ENCODE results near the gene GULP1. TPM values are rescaled to one million over a fixed set of nuclear protein-coding genes. Genes with fewer than 3 reads are reported as not detected.
"Not testable (repeated sequence)": the region's sequence is repeated elsewhere in the genome, so short reads cannot be mapped to it uniquely, and the experiment has no call there.

The GULP1 gene
- polyA plus RNA-seq, 4 donors, result 51.7 to 77.3 (median 64.6) TPM

- peak in 2 of 4 donors; percentile 60 to 73 for DNase-seq (ENCODE audit: low read depth in 4 of 4, low spot score in 3 of 4)
Observed at GRCh38 chr2:188292348-188293239, 920 bp downstream of the GULP1 start.

- peak in 3 of 4 donors; percentile 56 to 63 (median 60) for DNase-seq (ENCODE audit: low read depth in 4 of 4, low spot score in 3 of 4)
Observed at GRCh38 chr2:188293601-188294351, 2.1 kb downstream of the GULP1 start.

- no peak for DNase-seq (ENCODE audit: low read depth in 4 of 4, low spot score in 3 of 4)
Observed at GRCh38 chr2:188294352-188294926, 2.8 kb downstream of the GULP1 start.

DNA sequence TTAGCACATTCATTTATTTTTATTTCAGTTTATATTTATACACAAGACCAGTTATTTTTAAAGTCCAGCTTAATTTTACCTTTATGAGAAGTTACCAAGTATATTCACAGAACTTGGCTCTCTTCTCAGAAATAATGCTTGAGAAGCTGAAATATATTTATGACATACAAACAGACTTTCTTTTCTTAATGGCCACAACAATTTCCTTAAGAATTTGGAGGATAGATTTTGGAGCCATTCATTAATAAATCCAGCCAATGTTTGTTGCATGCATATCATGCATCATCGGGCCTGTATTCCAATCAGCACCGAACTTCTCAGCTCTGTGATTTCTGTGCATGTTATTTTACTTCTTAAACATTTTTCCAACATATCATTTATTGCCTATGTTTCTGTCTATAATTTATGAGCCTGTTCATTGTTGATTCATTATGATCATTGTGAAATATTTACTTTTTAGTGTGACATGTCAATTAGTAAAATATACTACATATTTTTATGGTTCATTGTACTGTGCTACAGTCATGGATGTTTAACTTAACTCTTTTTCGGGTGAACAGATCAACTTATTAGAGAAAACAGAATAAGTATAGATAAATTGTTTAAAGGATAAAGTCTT, 3.5 kb downstream of the GULP1 start:
- no peak for DNase-seq (ENCODE audit: low read depth in 4 of 4, low spot score in 3 of 4)

GRCh38 chr2:188297978-188298377, 6.3 kb downstream of the GULP1 start:
- DNase-seq (ENCODE audit: low read depth in 4 of 4, low spot score in 3 of 4), result no peak

DNA sequence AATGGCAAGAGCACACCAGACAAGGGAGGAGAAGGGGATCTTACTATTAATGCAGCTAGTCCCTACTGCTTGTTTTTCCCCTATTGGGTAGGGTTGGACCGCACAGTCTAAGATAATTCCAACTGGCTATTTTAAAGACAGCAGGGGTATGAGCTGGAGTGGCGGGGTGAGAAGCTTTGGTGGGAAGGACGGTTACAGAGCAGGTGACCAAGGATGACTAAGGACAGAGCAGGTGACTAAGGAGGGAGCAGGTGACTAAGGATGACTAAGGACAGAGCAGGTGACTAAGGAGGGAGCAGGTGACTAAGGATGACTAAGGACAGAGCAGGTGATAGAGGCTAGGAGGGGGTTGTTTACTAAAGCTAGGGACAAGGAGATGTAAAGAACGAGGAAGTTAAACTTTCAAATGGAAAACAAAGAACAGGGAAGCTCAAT, 7.3 kb downstream of the GULP1 start:
- not testable (repeated sequence) for DNase-seq (ENCODE audit: low read depth in 4 of 4, low spot score in 3 of 4)

DNA sequence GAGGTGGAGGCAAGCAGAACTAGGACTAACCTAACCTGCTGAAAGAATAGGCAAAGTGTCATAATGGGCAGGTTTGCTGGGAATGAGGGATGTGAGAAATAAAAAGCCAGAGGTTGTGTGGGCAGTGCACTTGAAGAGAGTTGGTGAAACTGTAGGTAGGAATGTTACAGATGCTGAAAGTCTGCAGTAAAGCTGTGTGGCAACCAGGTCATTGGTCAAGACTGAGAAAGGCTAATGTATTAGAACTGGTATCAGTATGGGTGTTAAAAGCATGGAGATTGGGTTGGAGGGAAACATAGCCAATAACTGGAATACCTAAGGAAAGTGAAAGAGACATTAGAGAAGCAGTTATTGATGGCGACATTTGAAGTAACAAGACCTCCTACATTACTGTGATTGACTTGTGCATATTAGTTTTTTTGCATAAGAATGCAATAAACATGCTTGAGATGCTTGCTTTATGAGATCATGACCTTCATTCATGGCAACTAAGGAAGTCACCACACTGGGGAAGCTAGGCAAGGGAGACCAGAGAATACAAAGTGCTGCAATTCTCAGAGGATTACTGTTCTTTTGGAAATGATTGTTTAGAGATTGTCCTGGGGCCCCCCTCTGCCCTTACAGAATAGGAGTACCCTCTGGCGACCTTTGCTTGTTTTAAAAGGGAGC, 11.8 kb downstream of the GULP1 start:
- no peak for DNase-seq (ENCODE audit: low read depth in 4 of 4, low spot score in 3 of 4)

DNA sequence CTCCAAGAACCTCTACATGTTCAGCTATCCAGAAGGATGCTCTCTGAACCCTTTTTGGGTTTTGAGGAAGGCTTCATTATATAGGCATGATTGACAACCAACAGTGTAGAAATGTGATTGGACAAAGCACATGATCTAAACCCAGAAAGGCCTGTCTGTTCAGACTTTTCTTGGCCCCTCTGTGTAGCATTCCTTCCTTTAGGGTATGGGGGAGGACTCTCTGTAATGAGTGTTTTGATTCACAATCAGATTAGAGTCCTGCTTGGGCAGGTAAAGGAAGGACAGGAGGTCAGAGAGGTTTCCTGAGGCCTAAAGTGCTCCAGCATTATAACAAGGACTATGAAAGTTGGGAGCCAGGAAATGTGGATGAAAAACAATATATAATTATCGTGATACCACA, 13.6 kb downstream of the GULP1 start:
- DNase-seq (ENCODE audit: low read depth in 4 of 4, low spot score in 3 of 4), result no peak

- DNase-seq (ENCODE audit: low read depth in 4 of 4, low spot score in 3 of 4), result no peak
Observed at GRCh38 chr2:188306271-188306670, 14.6 kb downstream of the GULP1 start.

DNA sequence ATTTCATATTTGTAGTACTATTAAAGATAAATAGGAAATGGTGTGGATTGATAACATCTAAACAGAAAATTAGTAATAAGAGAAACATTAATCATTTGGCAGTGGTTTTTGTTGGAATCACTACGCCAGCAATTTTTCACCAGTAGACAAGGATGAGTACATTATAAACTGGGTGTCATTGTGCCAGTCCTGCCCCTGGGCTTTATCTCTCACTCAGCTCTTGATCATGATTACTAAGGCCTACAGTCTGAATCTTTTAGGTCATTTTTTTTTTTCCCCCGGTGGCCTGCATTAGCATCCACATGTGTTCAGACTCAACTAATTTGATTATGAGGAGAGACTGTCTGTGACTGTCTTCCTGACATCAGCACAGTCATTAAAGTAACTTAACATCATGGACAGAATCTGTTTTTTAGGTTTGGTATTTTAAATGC, 16.2 kb downstream of the GULP1 start:
- DNase-seq (ENCODE audit: low read depth in 4 of 4, low spot score in 3 of 4), result no peak

- DNase-seq (ENCODE audit: low read depth in 4 of 4, low spot score in 3 of 4), result no peak
Observed at GRCh38 chr2:188308483-188308882, 16.8 kb downstream of the GULP1 start.

- no peak for DNase-seq (ENCODE audit: low read depth in 4 of 4, low spot score in 3 of 4)
Observed at GRCh38 chr2:188309364-188309763, 17.7 kb downstream of the GULP1 start.

GRCh38 chr2:188314314-188315054, 22.8 kb downstream of the GULP1 start:
- DNase-seq (ENCODE audit: low read depth in 4 of 4, low spot score in 3 of 4), result no peak

DNA sequence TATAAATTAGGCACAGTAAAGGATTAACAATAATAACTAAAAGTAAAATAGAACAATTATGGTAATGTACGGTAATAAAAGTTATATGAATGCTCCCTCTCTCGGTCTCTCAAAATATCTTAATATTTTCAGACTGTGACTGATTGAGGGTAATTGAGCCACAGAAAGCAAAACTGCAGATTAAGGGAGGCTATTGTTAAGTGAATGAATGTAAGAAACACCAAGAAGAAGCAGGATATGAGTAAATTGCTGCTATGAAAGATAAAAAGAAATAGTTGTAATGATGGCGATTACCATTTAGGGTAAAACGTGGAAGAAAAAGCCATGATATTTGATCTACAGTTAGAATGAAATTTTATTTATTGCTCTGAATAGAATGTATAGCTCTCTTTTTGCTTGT, 24.1 kb downstream of the GULP1 start:
- no peak for DNase-seq (ENCODE audit: low read depth in 4 of 4, low spot score in 3 of 4)

- no peak for DNase-seq (ENCODE audit: low read depth in 4 of 4, low spot score in 3 of 4)
Observed at GRCh38 chr2:188316342-188316741, 24.7 kb downstream of the GULP1 start.

GRCh38 chr2:188316791-188317423, 25.2 kb downstream of the GULP1 start:
- no peak for DNase-seq (ENCODE audit: low read depth in 4 of 4, low spot score in 3 of 4)

DNA sequence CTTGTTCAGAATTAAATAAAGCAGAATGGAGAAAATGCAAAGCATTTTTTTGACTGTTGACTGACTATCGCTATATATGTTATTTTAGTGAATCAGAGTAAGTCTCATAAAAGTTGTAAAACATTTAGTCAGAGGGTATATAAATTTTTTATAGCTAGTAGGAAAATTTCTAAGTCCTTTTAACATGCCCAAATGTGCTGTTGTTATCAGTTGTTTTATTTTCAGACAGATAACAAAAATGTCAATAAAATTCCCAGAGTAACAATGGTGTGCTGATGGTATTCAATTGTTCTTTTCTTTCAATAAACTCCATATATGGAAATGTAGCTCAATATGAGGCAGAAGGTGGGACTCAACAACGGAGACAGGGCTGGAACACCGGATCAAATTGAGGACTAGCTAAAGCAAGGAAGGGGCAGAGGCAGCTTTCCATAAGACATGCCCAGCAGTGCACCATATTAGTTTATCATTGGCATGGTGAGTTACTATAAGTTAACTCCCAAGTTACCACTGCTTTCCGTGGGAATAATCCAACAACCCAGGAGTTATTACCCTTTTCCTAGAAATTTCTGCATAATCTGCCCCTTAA, 26.6 kb downstream of the GULP1 start:
- DNase-seq (ENCODE audit: low read depth in 4 of 4, low spot score in 3 of 4), result no peak

DNA sequence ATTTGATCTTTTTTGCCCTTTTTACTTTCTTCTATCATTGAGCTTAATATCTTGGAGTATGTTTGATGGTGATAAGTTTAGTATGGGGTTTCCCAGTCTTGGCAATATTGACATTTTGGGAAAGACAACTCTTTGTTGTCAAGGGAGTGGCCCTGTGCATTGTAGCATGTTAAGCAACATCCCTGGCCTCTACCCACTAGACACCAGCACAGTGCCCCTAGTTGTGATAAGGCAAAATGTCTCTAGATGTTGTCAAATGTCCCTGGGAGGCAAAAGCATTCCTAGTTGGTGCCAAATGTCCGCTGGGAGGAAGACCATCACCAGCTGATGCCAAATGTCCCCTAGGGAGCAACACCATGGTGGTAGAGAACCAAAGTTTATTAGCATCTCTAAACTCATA, 28.2 kb downstream of the GULP1 start:
- no peak for DNase-seq (ENCODE audit: low read depth in 4 of 4, low spot score in 3 of 4)

DNA sequence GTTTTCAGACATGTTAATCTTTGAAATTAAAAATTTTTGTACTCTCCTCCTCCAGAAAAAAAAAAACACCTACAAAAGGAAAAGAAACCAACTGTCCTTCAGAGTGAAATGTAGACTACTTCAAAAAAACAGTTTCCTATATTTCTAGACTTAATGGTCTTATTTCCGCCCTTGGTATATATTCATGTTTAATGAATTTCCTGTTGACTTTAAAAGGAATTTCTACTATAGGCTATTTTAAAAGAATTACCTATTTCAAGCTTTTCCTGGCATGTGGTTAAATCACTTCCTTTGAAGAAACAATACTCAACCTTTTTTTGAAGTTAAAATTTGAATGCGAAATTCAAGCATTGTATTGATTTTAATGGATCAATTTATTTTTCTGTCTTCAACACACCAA, 29.2 kb downstream of the GULP1 start:
- no peak for DNase-seq (ENCODE audit: low read depth in 4 of 4, low spot score in 3 of 4)

All from left renal pelvis (tissue), 4 donors.